Natural killer cell (primary cell): Measurements from ENCODE around the gene UAP1. TPM values are rescaled to one million over a fixed set of nuclear protein-coding genes. Genes with fewer than 3 reads are reported as not detected.

Experiments
- ATAC-seq, 3 donors: fragments of 150-1000 bp in 2 of 3; fragments of 200-7000 bp in 1 of 3; cut with Tn5 transposase; 1 replicate in 1 of 3; 2 replicates in 2 of 3; pipeline ENCODE4 v1.10.0; 2021; ENCODE audit warnings: mild to moderate bottlenecking in 2 of 3, moderate library complexity in 2 of 3
- DNase-seq, 2 donors: peaks; one replicate each; pipeline versions ENCODE4 v3.0.0 to v3.0.0-alpha.2; 2013 to 2021; ENCODE audit warnings: mixed read lengths in 1 of 2
- H3K27ac ChIP-seq: one replicate; pipeline ENCODE4 v1.5.1; 2013; ENCODE audit warnings: mild to moderate bottlenecking, low read length
- H3K27me3 ChIP-seq: one replicate; pipeline ENCODE4 v1.6.1; 2013; ENCODE audit warnings: low read length; ENCODE audit not compliant: control insufficient read depth, insufficient read depth
- H3K36me3 ChIP-seq: one replicate; pipeline ENCODE4 v1.6.1; 2013; ENCODE audit warnings: low read length; ENCODE audit not compliant: control insufficient read depth, insufficient read depth
- H3K4me1 ChIP-seq: one replicate; pipeline ENCODE4 v1.6.1; 2013; ENCODE audit warnings: low read length; ENCODE audit not compliant: control insufficient read depth, insufficient read depth
- H3K4me3 ChIP-seq: one replicate; pipeline ENCODE4 v1.5.1; 2013; ENCODE audit warnings: low read length
- H3K9me3 ChIP-seq: one replicate; pipeline ENCODE4 v1.6.1; 2013; ENCODE audit warnings: low read length; ENCODE audit not compliant: control insufficient read depth, insufficient read depth
- H3K27ac Mint-ChIP-seq, 2 donors: one replicate each; pipeline ENCODE4 v1.8.0; 2022; ENCODE audit warnings: mild to moderate bottlenecking in 2 of 2, mixed read lengths in 2 of 2, moderate library complexity in 1 of 2
- H3K27me3 Mint-ChIP-seq, 2 donors: one replicate each; pipeline ENCODE4 v1.8.0; 2022; ENCODE audit warnings: low read depth in 2 of 2, mixed read lengths in 2 of 2
- H3K36me3 Mint-ChIP-seq: one replicate; pipeline ENCODE4 v1.8.0; 2022; ENCODE audit warnings: mixed read lengths
- H3K4me1 Mint-ChIP-seq, 2 donors: one replicate each; pipeline ENCODE4 v1.8.0; 2022; ENCODE audit warnings: mixed read lengths in 2 of 2
- H3K4me3 Mint-ChIP-seq: one replicate; pipeline ENCODE4 v1.8.0; 2022; ENCODE audit warnings: mild to moderate bottlenecking, moderate library complexity, mixed read lengths
- H3K9me3 Mint-ChIP-seq, 2 donors: one replicate each; pipeline ENCODE4 v1.8.0; 2022; ENCODE audit warnings: mixed read lengths in 2 of 2
- WGBS: methylation state at CpG from one replicate; pipeline ENCODE4 v1.1.7; 2013; ENCODE audit warnings: missing lambda C conversion rate; ENCODE audit not compliant: insufficient coverage; 5-methylcytosine and 5-hydroxymethylcytosine counted together
- intact Hi-C: fragments of 100-400 bp; cut with micrococcal nuclease; formaldehyde crosslinking; loops from one replicate; pipeline ENCODE4 v1.14.2; 2022
- total RNA-seq, 4 donors: library from RNA; stranded (reverse); fragments of 120-200 nt in 1 of 4; gene quantifications; one replicate each; pipeline versions ENCODE4 v1.2.3 to v1.2.4, GENCODE V29; 2013 to 2022
- TF ChIP-seq, protein P1 (sequence below): fragments of 200-600 bp; IDR thresholded peaks from one replicate; pipeline ENCODE4 v1.8.0; 2022; ENCODE audit warnings: antibody characterized with exemption

UAP1 gene
- total RNA-seq, 3 donors from 2014 or later (not counting 1 experiment from before 2014, with no cell fraction given), result 69.2 to 109 (median 74.2) TPM

DNA sequence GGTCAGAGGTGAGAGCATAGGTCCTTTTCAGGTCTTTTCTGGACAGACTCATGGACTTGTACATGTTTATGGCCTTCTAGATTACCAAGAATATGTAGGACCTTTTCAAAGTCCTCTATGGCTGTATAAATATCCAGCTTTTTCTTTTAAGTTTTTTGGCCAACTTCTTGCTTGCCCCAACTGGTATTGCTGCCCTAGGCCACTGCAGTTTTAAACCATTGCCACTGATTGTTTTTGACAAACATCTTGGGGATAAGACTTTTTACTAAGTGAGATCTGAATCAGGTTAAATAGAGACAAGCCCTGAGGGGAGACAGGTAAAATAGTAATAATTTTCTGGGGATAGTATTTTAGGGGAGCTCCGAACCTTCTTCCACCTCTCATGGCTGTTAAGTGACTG lies 56.0 kb downstream of the UAP1 start:
- no peaks in the 10 kb centered on the region for H3K36me3 ChIP-seq
- H3K27ac ChIP-seq, result no peak overlapping the region
- DNase-seq, result no peak
- peaks cover 7% of the 10 kb centered on the region for H3K9me3 ChIP-seq
- Mint-ChIP-seq H3K27ac (no peak overlapping the region), H3K4me3 (no peak overlapping the region), H3K27me3 (peaks cover 0 to 3% of the 10 kb centered on the region in 2 donors), H3K9me3 (peaks cover 0 to 5% of the 10 kb centered on the region in 2 donors), H3K4me1 (peaks cover 0 to 7% of the 10 kb centered on the region in 2 donors), H3K36me3 (peaks cover 16% of the 10 kb centered on the region)
- intact Hi-C loops, result no loop called here
- WGBS, result no CpG with 5 or more reads among the region's 1 CpG
- no peaks in the 10 kb centered on the region for H3K27me3 ChIP-seq
- no peak for ATAC-seq
- H3K4me1 ChIP-seq, result no peaks in the 10 kb centered on the region
- TF ChIP-seq, protein P1, sequence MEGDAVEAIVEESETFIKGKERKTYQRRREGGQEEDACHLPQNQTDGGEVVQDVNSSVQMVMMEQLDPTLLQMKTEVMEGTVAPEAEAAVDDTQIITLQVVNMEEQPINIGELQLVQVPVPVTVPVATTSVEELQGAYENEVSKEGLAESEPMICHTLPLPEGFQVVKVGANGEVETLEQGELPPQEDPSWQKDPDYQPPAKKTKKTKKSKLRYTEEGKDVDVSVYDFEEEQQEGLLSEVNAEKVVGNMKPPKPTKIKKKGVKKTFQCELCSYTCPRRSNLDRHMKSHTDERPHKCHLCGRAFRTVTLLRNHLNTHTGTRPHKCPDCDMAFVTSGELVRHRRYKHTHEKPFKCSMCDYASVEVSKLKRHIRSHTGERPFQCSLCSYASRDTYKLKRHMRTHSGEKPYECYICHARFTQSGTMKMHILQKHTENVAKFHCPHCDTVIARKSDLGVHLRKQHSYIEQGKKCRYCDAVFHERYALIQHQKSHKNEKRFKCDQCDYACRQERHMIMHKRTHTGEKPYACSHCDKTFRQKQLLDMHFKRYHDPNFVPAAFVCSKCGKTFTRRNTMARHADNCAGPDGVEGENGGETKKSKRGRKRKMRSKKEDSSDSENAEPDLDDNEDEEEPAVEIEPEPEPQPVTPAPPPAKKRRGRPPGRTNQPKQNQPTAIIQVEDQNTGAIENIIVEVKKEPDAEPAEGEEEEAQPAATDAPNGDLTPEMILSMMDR, result no peak
- H3K4me3 ChIP-seq, result no peak overlapping the region

DNA sequence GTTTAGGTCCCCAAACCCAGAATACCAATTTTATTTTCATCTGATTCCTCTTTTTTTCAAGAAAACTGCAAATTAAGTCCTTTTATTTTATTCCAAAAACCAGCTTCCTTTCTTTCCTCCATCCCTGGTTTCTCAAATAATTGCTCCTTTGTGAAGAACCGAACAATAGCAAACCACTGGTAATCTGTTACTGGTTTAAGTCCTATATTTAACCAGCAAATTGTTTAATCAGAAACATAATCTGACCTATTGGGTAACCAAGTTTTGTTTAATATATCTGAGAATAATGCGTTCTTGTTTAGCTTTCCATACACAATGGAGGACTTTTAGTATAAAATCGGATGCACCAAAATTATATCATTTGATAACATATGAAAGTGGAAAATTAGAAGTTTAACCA lies 57.6 kb downstream of the UAP1 start:
- Histone ChIP-seq H3K9me3 (peaks cover 7% of the 10 kb centered on the region), H3K27ac (no peak overlapping the region), H3K4me3 (no peak overlapping the region), H3K36me3 (no peaks in the 10 kb centered on the region), H3K27me3 (no peaks in the 10 kb centered on the region), H3K4me1 (no peaks in the 10 kb centered on the region)
- Mint-ChIP-seq H3K4me1 (no peaks in the 10 kb centered on the region), H3K9me3 (peaks cover 0 to 5% of the 10 kb centered on the region in 2 donors), H3K4me3 (no peak overlapping the region), H3K36me3 (peaks cover 16% of the 10 kb centered on the region), H3K27me3 (peaks cover 0 to 3% of the 10 kb centered on the region in 2 donors), H3K27ac (no peak overlapping the region)
- DNase-seq (no peak), ATAC-seq (no peak)
- TF ChIP-seq, protein P1, result no peak
- 100% methylated on average over 1 of the region's 3 CpGs for WGBS
- intact Hi-C loops, result no loop called here

DNA sequence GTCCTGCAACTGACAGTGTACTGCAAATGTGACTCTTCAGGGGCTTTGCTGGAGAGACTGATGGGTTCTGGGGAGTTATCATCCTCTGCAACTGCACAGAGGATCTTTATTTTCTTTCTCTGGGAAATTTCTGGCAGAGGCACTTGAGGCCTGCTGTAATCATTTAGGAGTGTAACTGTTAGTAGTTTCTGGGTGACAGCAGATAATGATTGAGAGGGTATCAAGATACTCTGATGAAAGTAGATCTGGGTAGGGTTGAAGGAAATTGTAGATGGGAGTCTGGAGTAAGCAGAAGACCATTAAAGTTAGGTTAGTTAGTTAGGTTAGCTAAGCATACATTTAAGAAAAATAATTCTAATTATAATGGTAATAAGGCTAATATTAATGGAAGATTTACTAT lies 59.7 kb downstream of the UAP1 start:
- peaks cover 0 to 3% of the 10 kb centered on the region in 2 donors for H3K27me3 Mint-ChIP-seq
- H3K4me1 Mint-ChIP-seq, result no peaks in the 10 kb centered on the region
- Histone ChIP-seq H3K36me3 (no peaks in the 10 kb centered on the region), H3K4me3 (no peak overlapping the region), H3K27me3 (no peaks in the 10 kb centered on the region), H3K9me3 (peaks cover 7% of the 10 kb centered on the region), H3K4me1 (no peaks in the 10 kb centered on the region), H3K27ac (no peak overlapping the region)
- peaks cover 0 to 5% of the 10 kb centered on the region in 2 donors for H3K9me3 Mint-ChIP-seq
- no peak overlapping the region for H3K4me3 Mint-ChIP-seq
- TF ChIP-seq, protein P1, result no peak
- H3K36me3 Mint-ChIP-seq, result peaks cover 16% of the 10 kb centered on the region
- H3K27ac Mint-ChIP-seq, result no peak overlapping the region
- ATAC-seq, result no peak
- intact Hi-C loops, result no loop called here
- no peak for DNase-seq

DNA sequence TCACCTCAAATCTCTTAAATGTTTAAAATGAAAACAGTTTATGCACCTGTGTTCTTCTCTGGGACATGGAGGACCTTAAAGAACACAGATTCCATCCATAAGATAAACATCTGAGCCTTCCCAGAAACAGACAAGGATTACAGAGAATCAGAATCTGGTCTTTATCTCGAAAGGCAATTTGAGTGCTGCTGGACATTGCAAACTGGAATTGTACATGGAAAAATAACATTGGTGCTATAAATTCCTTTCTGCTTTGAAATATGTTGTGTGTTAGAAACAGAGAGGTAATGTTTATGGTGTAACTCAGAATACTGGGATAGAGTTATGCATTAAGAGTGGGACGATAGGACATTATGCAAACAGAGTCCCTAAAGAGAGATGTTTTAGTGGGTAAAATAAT lies 64.2 kb downstream of the UAP1 start:
- no peaks in the 10 kb centered on the region for H3K4me1 Mint-ChIP-seq
- intact Hi-C loops, result no loop called here
- Histone ChIP-seq H3K9me3 (no peaks in the 10 kb centered on the region), H3K4me3 (no peak overlapping the region), H3K27me3 (no peaks in the 10 kb centered on the region), H3K36me3 (no peaks in the 10 kb centered on the region), H3K4me1 (no peaks in the 10 kb centered on the region), H3K27ac (no peak overlapping the region)
- H3K4me3 Mint-ChIP-seq, result no peak overlapping the region
- TF ChIP-seq, protein P1, result no peak
- WGBS, result 82% methylated on average over 1 of the region's 2 CpGs
- DNase-seq, result no peak
- H3K36me3 Mint-ChIP-seq, result no peaks in the 10 kb centered on the region
- no peak overlapping the region for H3K27ac Mint-ChIP-seq
- ATAC-seq, result no peak
- peaks cover 0 to 4% of the 10 kb centered on the region in 2 donors for H3K27me3 Mint-ChIP-seq
- H3K9me3 Mint-ChIP-seq, result no peaks in the 10 kb centered on the region
